ENCODE results near the gene PDE4D.

PDE4D gene

DNA sequence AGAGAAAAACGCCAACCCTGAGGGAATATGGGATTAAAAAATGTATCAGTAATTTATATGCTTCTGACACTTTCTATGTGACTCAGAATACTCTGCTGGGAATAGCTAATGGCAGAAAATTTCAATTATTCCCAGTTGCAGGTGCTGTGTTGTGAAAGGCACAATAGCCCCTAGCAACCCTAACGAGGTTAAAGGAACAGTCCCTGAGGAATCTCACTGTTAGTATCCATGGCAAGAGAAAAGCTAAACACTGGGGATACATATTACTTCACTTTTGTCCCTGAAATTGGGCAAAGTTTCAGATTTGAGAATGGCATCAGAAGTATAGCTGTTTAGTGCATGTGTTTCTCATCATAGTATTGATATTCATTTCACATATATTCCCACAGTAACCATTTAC, 755.7 kb downstream of the PDE4D start (continued):
- TF ChIP-seq TOX (CRISPR knock-in tag; IDR thresholded peaks at IDR 0.05; ENCODE audit: borderline replicate concordance), result no peak
- TF ChIP-seq ZFP30 (CRISPR knock-in tag; IDR thresholded peaks at IDR 0.05), result no peak
- TF ChIP-seq, protein P1, sequence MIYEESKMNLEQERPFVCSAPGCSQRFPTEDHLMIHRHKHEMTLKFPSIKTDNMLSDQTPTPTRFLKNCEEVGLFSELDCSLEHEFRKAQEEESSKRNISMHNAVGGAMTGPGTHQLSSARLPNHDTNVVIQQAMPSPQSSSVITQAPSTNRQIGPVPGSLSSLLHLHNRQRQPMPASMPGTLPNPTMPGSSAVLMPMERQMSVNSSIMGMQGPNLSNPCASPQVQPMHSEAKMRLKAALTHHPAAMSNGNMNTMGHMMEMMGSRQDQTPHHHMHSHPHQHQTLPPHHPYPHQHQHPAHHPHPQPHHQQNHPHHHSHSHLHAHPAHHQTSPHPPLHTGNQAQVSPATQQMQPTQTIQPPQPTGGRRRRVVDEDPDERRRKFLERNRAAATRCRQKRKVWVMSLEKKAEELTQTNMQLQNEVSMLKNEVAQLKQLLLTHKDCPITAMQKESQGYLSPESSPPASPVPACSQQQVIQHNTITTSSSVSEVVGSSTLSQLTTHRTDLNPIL (CRISPR knock-in tag; IDR thresholded peaks at IDR 0.05; ENCODE audit: low read depth), result no peak

DNA sequence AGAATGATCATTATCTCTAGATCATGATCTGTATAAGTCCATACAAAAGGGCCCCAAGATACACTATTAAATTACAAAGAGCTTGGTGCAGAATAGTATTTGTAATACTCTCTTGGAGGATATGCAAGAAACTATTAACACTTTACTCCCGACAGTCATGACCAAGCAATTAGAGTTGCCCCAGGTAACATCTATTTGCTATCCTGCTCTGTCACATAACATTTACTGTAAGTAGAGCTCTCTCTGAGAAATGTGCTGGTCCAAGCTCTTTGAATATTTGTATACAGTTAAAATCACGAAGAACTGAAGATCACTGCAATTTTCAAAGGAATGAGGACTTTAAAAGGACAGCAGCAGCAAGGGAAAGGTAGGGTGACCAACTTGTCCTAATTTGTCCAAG, 757.0 kb downstream of the PDE4D start:
- TF ChIP-seq GLIS3 (CRISPR knock-in tag; IDR thresholded peaks at IDR 0.05) (no peak), BACH2 (CRISPR knock-in tag; IDR thresholded peaks at IDR 0.05; ENCODE audit: borderline replicate concordance) (no peak), CSDC2 (CRISPR knock-in tag; IDR thresholded peaks at IDR 0.05) (no peak), ZFP3 (CRISPR knock-in tag; IDR thresholded peaks at IDR 0.05) (no peak)
- ATAC-seq, result no peak

DNA sequence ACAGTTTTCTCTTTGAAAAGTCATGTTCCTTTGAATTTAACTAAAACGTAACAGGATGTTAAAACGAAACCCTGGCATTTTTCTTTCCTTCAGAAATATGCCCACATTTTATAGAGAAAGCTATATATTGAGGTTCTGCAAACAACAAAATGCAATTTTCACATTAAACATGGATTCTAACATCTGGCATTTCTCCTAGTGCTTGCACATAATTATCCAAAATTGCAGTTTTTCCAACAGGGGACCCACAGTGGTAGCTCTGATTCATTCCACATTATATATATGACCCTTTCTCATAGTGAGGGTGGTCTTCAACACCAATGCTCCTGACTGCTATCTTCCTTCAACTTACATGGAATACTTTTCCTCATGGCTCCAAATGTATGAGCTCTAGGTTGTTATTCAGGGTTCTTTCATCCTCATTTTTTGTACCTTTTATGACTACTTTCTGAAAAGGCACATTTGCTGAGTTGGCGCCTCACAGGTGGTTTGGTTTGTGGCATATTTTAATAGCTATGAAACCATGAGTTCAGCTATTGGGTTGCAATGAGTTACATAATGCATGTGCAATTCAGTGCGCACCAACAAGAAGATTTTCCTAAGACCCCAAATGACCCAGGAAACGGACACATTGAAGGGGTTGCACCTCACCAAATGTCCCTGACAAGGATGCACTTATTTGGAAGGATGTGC, 758.9 kb downstream of the PDE4D start:
- TF ChIP-seq ZC3H10 (CRISPR knock-in tag; IDR thresholded peaks at IDR 0.05) (no peak), TSHZ2 (CRISPR knock-in tag; IDR thresholded peaks at IDR 0.05) (no peak), ZFP3 (CRISPR knock-in tag; IDR thresholded peaks at IDR 0.05) (no peak), CSRNP3 (CRISPR knock-in tag; IDR thresholded peaks at IDR 0.05) (no peak), OSR1 (CRISPR knock-in tag; IDR thresholded peaks at IDR 0.05) (no peak), SNAI2 (CRISPR knock-in tag; IDR thresholded peaks at IDR 0.05) (no peak), GLIS3 (CRISPR knock-in tag; IDR thresholded peaks at IDR 0.05) (no peak), ZFP30 (CRISPR knock-in tag; IDR thresholded peaks at IDR 0.05) (no peak), ESRRG (CRISPR knock-in tag; IDR thresholded peaks at IDR 0.05) (no peak), TCF4 (CRISPR knock-in tag; IDR thresholded peaks at IDR 0.05; ENCODE audit: borderline replicate concordance) (no peak)
- ATAC-seq, result no peak

GRCh38 chr5:59133764-59134261, 759.7 kb downstream of the PDE4D start:
- peak; percentile 55 for ATAC-seq
- TF ChIP-seq OSR1 (CRISPR knock-in tag; IDR thresholded peaks at IDR 0.05) (no peak), GLIS3 (CRISPR knock-in tag; IDR thresholded peaks at IDR 0.05) (no peak), TCF4 (CRISPR knock-in tag; IDR thresholded peaks at IDR 0.05; ENCODE audit: borderline replicate concordance) (no peak), ZFP30 (CRISPR knock-in tag; IDR thresholded peaks at IDR 0.05) (no peak), ARNTL (CRISPR knock-in tag; IDR thresholded peaks at IDR 0.05; ENCODE audit: borderline replicate concordance, low read depth) (no peak), ZNF70 (CRISPR knock-in tag; IDR thresholded peaks at IDR 0.05) (no peak)
- TF ChIP-seq, protein P2, sequence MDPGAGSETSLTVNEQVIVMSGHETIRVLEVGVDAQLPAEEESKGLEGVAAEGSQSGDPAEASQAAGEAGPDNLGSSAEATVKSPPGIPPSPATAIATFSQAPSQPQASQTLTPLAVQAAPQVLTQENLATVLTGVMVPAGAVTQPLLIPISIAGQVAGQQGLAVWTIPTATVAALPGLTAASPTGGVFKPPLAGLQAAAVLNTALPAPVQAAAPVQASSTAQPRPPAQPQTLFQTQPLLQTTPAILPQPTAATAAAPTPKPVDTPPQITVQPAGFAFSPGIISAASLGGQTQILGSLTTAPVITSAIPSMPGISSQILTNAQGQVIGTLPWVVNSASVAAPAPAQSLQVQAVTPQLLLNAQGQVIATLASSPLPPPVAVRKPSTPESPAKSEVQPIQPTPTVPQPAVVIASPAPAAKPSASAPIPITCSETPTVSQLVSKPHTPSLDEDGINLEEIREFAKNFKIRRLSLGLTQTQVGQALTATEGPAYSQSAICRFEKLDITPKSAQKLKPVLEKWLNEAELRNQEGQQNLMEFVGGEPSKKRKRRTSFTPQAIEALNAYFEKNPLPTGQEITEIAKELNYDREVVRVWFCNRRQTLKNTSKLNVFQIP (CRISPR knock-in tag; IDR thresholded peaks at IDR 0.05; ENCODE audit: borderline replicate concordance, low read depth), result no peak

GRCh38 chr5:59132131-59132530, 761.4 kb downstream of the PDE4D start:
- no peak for ATAC-seq
- TF ChIP-seq ZNF8 (CRISPR knock-in tag; IDR thresholded peaks at IDR 0.05) (no peak), ESRRG (CRISPR knock-in tag; IDR thresholded peaks at IDR 0.05) (no peak), ZNF565 (CRISPR knock-in tag; conservative IDR thresholded peaks at IDR 0.05; ENCODE audit: low read depth) (no peak), PPARA (CRISPR knock-in tag; IDR thresholded peaks at IDR 0.05; ENCODE audit: borderline replicate concordance) (no peak), CSRNP3 (CRISPR knock-in tag; IDR thresholded peaks at IDR 0.05) (no peak), BACH2 (CRISPR knock-in tag; IDR thresholded peaks at IDR 0.05; ENCODE audit: borderline replicate concordance) (no peak), ZFP30 (CRISPR knock-in tag; IDR thresholded peaks at IDR 0.05) (no peak), ZC3H10 (CRISPR knock-in tag; IDR thresholded peaks at IDR 0.05) (no peak), TOX (CRISPR knock-in tag; IDR thresholded peaks at IDR 0.05; ENCODE audit: borderline replicate concordance) (no peak), ARNTL (CRISPR knock-in tag; IDR thresholded peaks at IDR 0.05; ENCODE audit: borderline replicate concordance, low read depth) (no peak), OSR1 (CRISPR knock-in tag; IDR thresholded peaks at IDR 0.05) (no peak), SNAI2 (CRISPR knock-in tag; IDR thresholded peaks at IDR 0.05) (no peak)
- TF ChIP-seq, protein P2 (CRISPR knock-in tag; IDR thresholded peaks at IDR 0.05; ENCODE audit: borderline replicate concordance, low read depth), result no peak

Measured in SK-N-SH treated with all-trans-retinoic acid at 6 μM for 48 hours (cell line).